Esophagus squamous epithelium (tissue), 5 donors: ENCODE results near the gene HACD2. TPM values are rescaled to one million over a fixed set of nuclear protein-coding genes. Genes with fewer than 3 reads are reported as not detected.

Experiments
- DNase-seq: peaks from one replicate; lab custom pipeline; 2025; lab: John Stamatoyannopoulos, UW
- H3K27ac ChIP-seq, 4 donors: fragments of 200-600 bp; sonication (generic); one replicate each; pipeline ENCODE4 v1.5.1; 2016 to 2019; ENCODE audit warnings: mild to moderate bottlenecking in 1 of 4
- H3K27me3 ChIP-seq, 4 donors: fragments of 200-600 bp; sonication (generic); 1 replicate in 3 of 4; 2 replicates in 1 of 4; pipeline versions ENCODE4 v1.5.1 to v1.6.0; 2017 to 2021; ENCODE audit warnings: antibody characterized with exemption in 1 of 4
- H3K36me3 ChIP-seq, 3 donors: fragments of 200-600 bp; sonication (generic); one replicate each; pipeline ENCODE4 v1.5.1; 2016 to 2019
- H3K4me1 ChIP-seq, 3 donors: fragments of 200-600 bp; sonication (generic); one replicate each; pipeline ENCODE4 v1.5.1; 2017 to 2019
- H3K4me3 ChIP-seq, 4 donors: fragments of 200-600 bp; sonication (generic); 1 replicate in 3 of 4; 2 replicates in 1 of 4; pipeline ENCODE4 v1.5.1; 2016 to 2019; ENCODE audit warnings: mild to moderate bottlenecking in 2 of 4, moderate library complexity in 1 of 4
- H3K9me3 ChIP-seq, 3 donors: fragments of 200-600 bp; sonication (generic); one replicate each; pipeline ENCODE4 v1.5.1; 2016 to 2019
- CTCF ChIP-seq, 6 experiments: fragments of 450-650 bp in 4 of 6; fragments of 200-600 bp in 2 of 6; sonication (generic) in 2 of 6; IDR thresholded peaks; one replicate each; pipeline ENCODE4 v1.5.1; 2016 to 2019; ENCODE audit warnings: antibody characterized with exemption in 6 of 6, mild to moderate bottlenecking in 4 of 6, moderate library complexity in 4 of 6
- POLR2A ChIP-seq, 4 donors: fragments of 450-650 bp; IDR thresholded peaks; one replicate each; pipeline ENCODE4 v1.6.1; 2017; ENCODE audit warnings: antibody characterized with exemption in 4 of 4, mild to moderate bottlenecking in 4 of 4, moderate library complexity in 3 of 4
- WGBS, 2 donors: methylation state at CpG; one replicate each; pipeline ENCODE4 v1.1.5; 2018; 5-methylcytosine and 5-hydroxymethylcytosine counted together
- intact Hi-C: fragments of 100-400 bp; cut with DNase I; formaldehyde crosslinking; loops from one replicate; pipeline ENCODE4 v1.15.0; 2022
- total RNA-seq, 4 donors: library from RNA; depleted of rRNA; stranded (reverse); fragments of >200 nt; gene quantifications; one replicate each; pipeline ENCODE4 v1.1.0, GENCODE V29; 2016
- donor health status: DM: yes; HTN: yes; CAD: no.

HACD2 gene
- total RNA-seq, 4 donors from 2014 or later: 28.4 to 46.6 (median 34.9) TPM

DNA sequence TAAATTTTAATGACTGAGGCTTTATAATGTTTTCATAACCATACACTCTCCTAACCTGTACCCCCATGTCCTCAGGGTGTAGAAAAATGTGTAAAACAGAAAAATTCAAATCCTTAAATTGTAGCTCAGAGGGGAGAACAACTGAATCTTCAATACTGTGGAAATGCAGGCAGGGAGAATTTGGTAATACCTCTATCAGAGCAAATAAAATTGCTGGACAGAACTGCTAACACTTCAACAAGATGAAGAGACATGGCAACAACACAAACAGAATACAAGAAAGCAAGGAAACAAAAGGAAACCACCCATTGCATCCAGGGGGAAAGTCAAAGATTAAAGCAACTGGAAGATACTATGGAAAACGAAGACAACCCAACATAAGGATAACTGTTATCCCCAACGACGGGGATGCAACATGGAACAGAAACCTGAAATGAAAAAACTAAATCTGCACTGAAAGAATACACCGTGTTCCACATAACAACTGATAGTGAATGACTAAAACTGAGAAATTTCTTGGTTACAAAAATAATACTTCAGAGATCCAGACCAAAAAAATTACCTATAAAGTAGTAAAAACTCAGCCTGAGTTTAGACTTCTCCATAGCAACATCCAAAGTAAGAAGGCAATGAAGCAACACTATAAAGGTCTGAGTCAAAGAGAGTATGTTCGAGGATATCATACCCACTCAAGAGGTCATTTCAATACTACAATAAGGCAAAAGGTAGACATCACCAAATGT is 48.5 kb downstream of the HACD2 start:
- Histone ChIP-seq H3K4me1 (no peaks in the 10 kb centered on the region), H3K4me3 (no peak overlapping the region), H3K36me3 (no peaks in the 10 kb centered on the region), H3K9me3 (no peaks in the 10 kb centered on the region), H3K27me3 (no peaks in the 10 kb centered on the region), H3K27ac (no peak overlapping the region)
- TF ChIP-seq CTCF (IDR thresholded peaks at IDR 0.05) (no peak), POLR2A (IDR thresholded peaks at IDR 0.05) (no peak)
- DNase-seq: no peak
- 70 to 86% methylated on average over 5 of the region's 5 CpGs for WGBS, 2 donors
- intact Hi-C loops: no loop called here

DNA sequence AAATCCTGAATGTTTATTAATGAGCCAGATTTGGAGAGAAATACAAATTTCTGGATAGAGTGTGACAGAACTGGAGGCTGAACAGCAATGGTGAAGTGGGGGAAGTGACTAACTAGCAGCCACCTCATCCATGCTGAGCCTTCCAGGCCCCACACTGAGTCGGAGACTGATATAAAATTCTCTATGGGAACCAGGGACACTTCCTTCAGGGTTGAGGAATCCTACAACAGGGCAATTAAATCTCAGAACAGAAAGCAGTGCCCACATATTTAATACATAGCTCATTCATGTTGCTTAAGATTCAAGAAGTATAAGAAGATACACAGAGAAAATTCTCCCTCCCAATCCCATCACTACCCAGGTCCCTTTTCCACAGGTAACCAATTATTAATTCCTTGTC is 49.3 kb downstream of the HACD2 start:
- H3K27me3 ChIP-seq: no peaks in the 10 kb centered on the region
- TF ChIP-seq POLR2A (IDR thresholded peaks at IDR 0.05) (no peak), CTCF (IDR thresholded peaks at IDR 0.05) (no peak)
- no peak overlapping the region for H3K27ac ChIP-seq
- no peaks in the 10 kb centered on the region for H3K36me3 ChIP-seq
- no peaks in the 10 kb centered on the region for H3K9me3 ChIP-seq
- no peak for DNase-seq
- WGBS, 2 donors: 82 to 89% methylated on average over 1 of the region's 1 CpG
- no peaks in the 10 kb centered on the region for H3K4me1 ChIP-seq
- no peak overlapping the region for H3K4me3 ChIP-seq
- intact Hi-C loops: no loop called here

- intact Hi-C loops: no loop called here
- 94% methylated on average over 4 of the region's 4 CpGs for WGBS, 2 donors
- H3K4me3 ChIP-seq: no peak overlapping the region
Observed at GRCh38 chr3:123534264-123534663, 50.6 kb downstream of the HACD2 start.

GRCh38 chr3:123533554-123534159 is 51.2 kb downstream of the HACD2 start:
- no peaks in the 10 kb centered on the region for H3K27me3 ChIP-seq
- H3K27ac ChIP-seq: no peak overlapping the region
- 80 to 89% methylated on average over 2 of the region's 2 CpGs for WGBS, 2 donors
- DNase-seq: no peak
- H3K4me3 ChIP-seq: no peak overlapping the region
- H3K9me3 ChIP-seq: no peaks in the 10 kb centered on the region
- intact Hi-C loops: no loop called here
- H3K4me1 ChIP-seq: no peaks in the 10 kb centered on the region
- no peaks in the 10 kb centered on the region for H3K36me3 ChIP-seq
- TF ChIP-seq POLR2A (IDR thresholded peaks at IDR 0.05) (no peak), CTCF (IDR thresholded peaks at IDR 0.05) (no peak)

More at GRCh38 chr3:123534264-123534663, 50.6 kb downstream of the HACD2 start:
- no peaks in the 10 kb centered on the region for H3K4me1 ChIP-seq
- TF ChIP-seq POLR2A (IDR thresholded peaks at IDR 0.05): no peak
- TF ChIP-seq CTCF (IDR thresholded peaks at IDR 0.05): no peak
- no peak overlapping the region for H3K27ac ChIP-seq
- DNase-seq: no peak
- H3K27me3 ChIP-seq: no peaks in the 10 kb centered on the region
- H3K36me3 ChIP-seq: no peaks in the 10 kb centered on the region
- H3K9me3 ChIP-seq: no peaks in the 10 kb centered on the region

DNA sequence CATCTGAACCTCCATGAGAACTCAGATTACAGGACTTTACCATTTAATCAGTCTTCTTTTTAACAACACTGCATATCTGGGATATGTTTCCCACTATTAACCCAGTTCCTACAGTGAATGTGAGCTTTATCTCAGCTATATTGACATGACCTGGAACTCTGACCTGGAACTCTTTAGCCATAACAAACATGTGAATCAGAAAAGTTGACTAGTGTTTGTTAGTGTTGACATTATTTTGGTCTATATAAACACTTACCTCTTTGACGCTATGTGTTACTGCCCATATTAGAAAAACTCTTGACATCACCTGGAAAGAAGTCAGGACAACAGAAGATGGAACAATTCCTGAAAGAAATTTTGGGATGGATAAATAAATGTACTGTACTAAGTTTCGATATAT is 56.7 kb downstream of the HACD2 start:
- intact Hi-C loops: no loop called here
- 92 to 100% methylated on average over 2 of the region's 2 CpGs for WGBS, 2 donors
- Histone ChIP-seq H3K27ac (no peak overlapping the region), H3K4me3 (no peak overlapping the region), H3K27me3 (no peaks in the 10 kb centered on the region), H3K36me3 (peaks cover 0 to 38% (median 6%) of the 10 kb centered on the region in 3 donors), H3K9me3 (no peaks in the 10 kb centered on the region), H3K4me1 (no peaks in the 10 kb centered on the region)
- no peak for DNase-seq
- TF ChIP-seq POLR2A (IDR thresholded peaks at IDR 0.05): no peak
- no peak for TF ChIP-seq CTCF (IDR thresholded peaks at IDR 0.05)
